Left lung (tissue), 10 donors: ENCODE measurements around the gene FKBP2. TPM values are rescaled to one million over a fixed set of nuclear protein-coding genes. Genes with fewer than 3 reads are reported as not detected.
A peak's percentile ranks its signal among the peaks of the same experiment; 100 is the strongest.

Experiments
- ATAC-seq: fragments of 200-7000 bp; cut with Tn5 transposase; one replicate; pipeline ENCODE4 v1.9.1; 2020; ENCODE audit warnings: moderate library complexity
- DNase-seq, 4 donors: peaks; one replicate each; pipeline ENCODE4 v3.0.0-alpha.2; 2013 to 2020
- H3K27ac ChIP-seq, 2 donors: fragments of 200-600 bp; sonication (generic) in 1 of 2; one replicate each; pipeline versions ENCODE4 v1.5.0 to v1.8.0; 2020 to 2021
- H3K27me3 ChIP-seq, 2 donors: fragments of 200-600 bp; sonication (generic) in 1 of 2; one replicate each; pipeline versions ENCODE4 v1.5.0 to v1.8.0; 2020 to 2021
- H3K36me3 ChIP-seq, 2 donors: fragments of 200-600 bp; sonication (generic) in 1 of 2; one replicate each; pipeline versions ENCODE4 v1.5.0 to v1.8.0; 2020 to 2021
- H3K4me1 ChIP-seq, 2 donors: fragments of 200-600 bp; one replicate each; pipeline ENCODE4 v1.8.0; 2021
- H3K4me3 ChIP-seq, 2 donors: fragments of 200-600 bp; sonication (generic) in 1 of 2; one replicate each; pipeline versions ENCODE4 v1.5.0 to v1.8.0; 2020 to 2021; ENCODE audit warnings: mild to moderate bottlenecking in 1 of 2
- H3K9me3 ChIP-seq, 2 donors: fragments of 200-600 bp; sonication (generic) in 1 of 2; one replicate each; pipeline versions ENCODE4 v1.5.0 to v1.8.0; 2020 to 2021
- CTCF ChIP-seq, 2 donors: fragments of 200-600 bp; sonication (generic) in 1 of 2; IDR thresholded peaks; one replicate each; pipeline versions ENCODE4 v1.5.0 to v1.8.0; 2021; ENCODE audit warnings: antibody characterized with exemption in 2 of 2
- intact Hi-C, 2 donors: fragments of 100-400 bp; cut with DNase I; formaldehyde crosslinking; loops; one replicate each; pipeline versions ENCODE4 v1.11.2 to v1.14.2; 2022
- polyA plus RNA-seq, 6 donors: library from polyadenylated mRNA; unstranded; fragments of 120-200 nt; gene quantifications; one replicate each; pipeline ENCODE4 v1.2.1, GENCODE V29; 2013; ENCODE audit not compliant: insufficient read length in 6 of 6
- total RNA-seq, 2 donors: library from RNA; stranded (reverse); fragmentation: NEBNext Ultra II Directional; extraction: Animal tissue kit (Norgen Biotek cat#: 25700); gene quantifications; one replicate each; pipeline ENCODE4 v1.2.1, GENCODE V29; 2021
- donor health status: DM: no; HTN: yes; CAD: no.
- donor health status: DM: no; HTN: no; CAD: no.

FKBP2 gene
- total and polyA plus RNA-seq, 8 donors = 59.5 to 81.4 (median 69.7) TPM

- peak overlapping the region; percentile 81 to 94 for H3K27ac ChIP-seq
These were observed 36.4 kb upstream of the FKBP2 start for GRCh38 chr11:64204464-64204989.

GRCh38 chr11:64206457-64207255, 34.2 kb upstream of the FKBP2 start, which contains the start of gene FERMT3:
TSS of gene FERMT3 (plus strand) at chr11:64206721. CDS start at chr11:64207365, 644 bp downstream.
- Histone ChIP-seq H3K9me3 (no peaks in the 10 kb centered on the region), H3K4me3 (peak within 1 kb of the TSS; percentile 27 to 65), H3K4me1 (peaks cover 2 to 64% of the 10 kb centered on the region in 2 donors), H3K36me3 (peaks cover 7 to 84% of the 10 kb centered on the region in 2 donors), H3K27ac (peak within 1 kb of the TSS; percentile 81 to 94), H3K27me3 (no peaks in the 10 kb centered on the region)
- intact Hi-C loops = no loop called here
- peak; percentile 62 for ATAC-seq
- no peak for TF ChIP-seq CTCF (IDR thresholded peaks at IDR 0.05)
- peak in 2 of 4 donors; percentile 85 to 94 for DNase-seq

More at GRCh38 chr11:64204464-64204989, 36.4 kb upstream of the FKBP2 start:
- Histone ChIP-seq H3K4me3 (no peak overlapping the region), H3K27me3 (no peaks in the 10 kb centered on the region), H3K36me3 (peaks cover 7 to 84% of the 10 kb centered on the region in 2 donors), H3K9me3 (no peaks in the 10 kb centered on the region), H3K4me1 (peaks cover 2 to 52% of the 10 kb centered on the region in 2 donors)
- ATAC-seq = peak; percentile 76
- peak; percentile 54 to 63 for TF ChIP-seq CTCF (IDR thresholded peaks at IDR 0.05)
- intact Hi-C loops = loop anchor here in 1 of 2 donors (5.0 kb wide), 1 partner anchor 98 kb away; the partner anchor contains the start of gene CATSPERZ
- peak in 3 of 4 donors; percentile 89 to 90 (median 89) for DNase-seq

GRCh38 chr11:64207256-64208085, 33.4 kb upstream of the FKBP2 start:
- H3K4me3 ChIP-seq = peak overlapping the region; percentile 27 to 65
- peak; percentile 36 for ATAC-seq
- DNase-seq = peak in 3 of 4 donors; percentile 55 to 92 (median 72)

GRCh38 chr11:64208086-64208795, 32.7 kb upstream of the FKBP2 start:
- DNase-seq (peak in 1 of 4 donors; percentile 75), ATAC-seq (no peak)
- Histone ChIP-seq H3K9me3 (no peaks in the 10 kb centered on the region), H3K4me3 (peak overlapping the region in 1 of 2 donors; percentile 65), H3K27me3 (no peaks in the 10 kb centered on the region), H3K4me1 (peaks cover 2 to 69% of the 10 kb centered on the region in 2 donors), H3K36me3 (peaks cover 7 to 83% of the 10 kb centered on the region in 2 donors), H3K27ac (peak overlapping the region; percentile 81 to 94)
- intact Hi-C loops = no loop called here
- TF ChIP-seq CTCF (IDR thresholded peaks at IDR 0.05) = no peak

More at GRCh38 chr11:64207256-64208085, 33.4 kb upstream of the FKBP2 start:
- H3K27me3 ChIP-seq = no peaks in the 10 kb centered on the region
- no peaks in the 10 kb centered on the region for H3K9me3 ChIP-seq
- intact Hi-C loops = no loop called here
- TF ChIP-seq CTCF (IDR thresholded peaks at IDR 0.05) = no peak
- H3K36me3 ChIP-seq = peaks cover 7 to 84% of the 10 kb centered on the region in 2 donors
- peak overlapping the region; percentile 81 to 94 for H3K27ac ChIP-seq
- H3K4me1 ChIP-seq = peaks cover 2 to 69% of the 10 kb centered on the region in 2 donors
